Esophagus mucosa (tissue), 1 donor: ENCODE measurements around the gene GNAQ. TPM values are rescaled to one million over a fixed set of nuclear protein-coding genes. Genes with fewer than 3 reads are reported as not detected.

Experiments
- ATAC-seq: fragments of 200-7000 bp; cut with Tn5 transposase; one replicate; pipeline ENCODE4 v1.9.1; 2020
- total RNA-seq: library from RNA; stranded (reverse); gene quantifications from one replicate; pipeline ENCODE4 v1.2.4, GENCODE V29; 2023
- donor health status: DM: yes; HTN: yes; CAD: no.

GNAQ gene
- 28.8 TPM for total RNA-seq

DNA sequence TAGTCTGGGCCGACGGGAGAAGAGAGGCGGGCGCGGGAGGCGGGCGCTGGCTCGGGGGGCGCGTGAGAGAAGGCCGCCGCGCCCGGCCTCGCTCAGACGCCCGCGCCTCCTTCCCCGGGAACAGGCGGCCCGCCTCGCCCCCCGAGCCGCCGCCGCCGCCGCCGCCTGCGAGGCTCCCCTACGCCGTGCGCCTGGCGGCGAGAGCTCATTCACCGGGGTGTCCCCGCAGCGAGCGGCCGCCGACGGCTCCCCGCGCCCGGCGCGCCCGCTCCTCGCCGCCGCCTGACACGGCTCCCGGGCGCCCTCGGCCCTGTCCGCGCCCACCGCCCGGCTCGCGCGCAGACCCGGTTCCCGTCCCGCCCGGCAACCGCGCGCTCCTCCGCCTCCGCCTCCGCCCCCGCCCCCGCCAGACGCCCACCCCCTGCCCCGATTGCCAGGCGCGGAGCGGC lies at the start of gene GNAQ:
Gene GNAQ (minus strand): TSS at position 368 of the 449 bp plus-strand sequence. CDS start 576 bp downstream, outside the sequence.
- ATAC-seq = no peak

DNA sequence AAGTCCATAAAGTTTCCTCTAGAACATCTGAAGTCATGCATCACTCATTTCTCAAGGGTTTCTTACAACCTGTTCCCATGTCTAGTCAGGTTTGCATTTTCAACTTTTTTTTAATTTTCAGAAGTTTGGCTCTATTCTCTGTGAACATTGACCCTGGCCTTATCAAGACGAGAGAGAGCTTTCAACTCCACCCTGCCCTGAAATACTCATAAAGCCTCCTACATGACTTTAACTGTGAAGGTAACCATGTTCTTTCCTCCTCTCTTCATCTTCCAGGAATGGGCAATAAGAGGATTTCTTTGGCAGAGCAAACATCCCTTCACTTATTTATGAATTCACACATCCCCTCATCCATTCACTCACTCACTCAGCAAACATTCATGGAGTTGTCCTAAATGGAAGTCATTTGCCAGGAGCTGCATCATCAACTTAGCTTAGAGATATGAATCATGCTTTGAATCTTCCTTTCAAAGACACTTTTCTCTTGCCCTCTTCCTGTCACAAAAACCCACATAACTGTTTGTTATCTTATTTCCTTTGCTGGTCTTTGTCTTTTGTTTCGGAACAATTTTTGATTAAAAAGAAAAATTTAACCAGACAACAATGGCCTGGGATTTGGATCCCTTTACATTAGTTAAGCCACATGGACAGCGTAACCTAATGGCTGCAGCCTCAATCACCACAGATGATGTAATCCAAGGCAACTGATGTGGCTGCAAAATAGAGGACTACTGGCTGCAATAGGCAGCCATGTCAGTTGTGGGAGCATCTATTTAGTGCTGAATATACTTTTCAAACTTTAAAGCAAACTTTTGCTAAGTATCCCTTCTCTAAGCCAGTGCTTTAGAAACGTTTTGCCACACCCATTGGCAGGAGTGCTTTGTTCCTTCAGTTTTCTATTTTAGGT lies 43.0 kb upstream of the GNAQ start:
- no peak for ATAC-seq

DNA sequence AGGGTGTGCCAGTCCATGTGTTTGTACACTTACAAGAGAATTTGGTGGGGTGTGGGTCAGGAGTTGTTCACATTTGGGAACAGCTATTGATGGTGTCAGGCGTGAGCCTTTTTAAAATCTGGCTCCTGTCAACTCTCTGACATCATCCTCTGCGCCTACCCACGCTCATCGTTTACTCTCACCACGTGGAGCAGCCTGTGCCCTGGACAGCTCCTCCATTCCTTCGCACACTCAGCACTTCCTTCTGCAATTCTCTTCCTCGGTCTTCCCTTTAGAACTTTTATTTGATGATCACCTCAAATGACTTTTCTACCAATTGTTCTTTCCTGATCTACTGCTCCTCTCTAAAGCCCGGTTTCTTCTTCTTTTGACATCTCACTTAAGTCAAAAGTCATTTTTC lies 42.1 kb upstream of the GNAQ start:
- ATAC-seq = no peak

DNA sequence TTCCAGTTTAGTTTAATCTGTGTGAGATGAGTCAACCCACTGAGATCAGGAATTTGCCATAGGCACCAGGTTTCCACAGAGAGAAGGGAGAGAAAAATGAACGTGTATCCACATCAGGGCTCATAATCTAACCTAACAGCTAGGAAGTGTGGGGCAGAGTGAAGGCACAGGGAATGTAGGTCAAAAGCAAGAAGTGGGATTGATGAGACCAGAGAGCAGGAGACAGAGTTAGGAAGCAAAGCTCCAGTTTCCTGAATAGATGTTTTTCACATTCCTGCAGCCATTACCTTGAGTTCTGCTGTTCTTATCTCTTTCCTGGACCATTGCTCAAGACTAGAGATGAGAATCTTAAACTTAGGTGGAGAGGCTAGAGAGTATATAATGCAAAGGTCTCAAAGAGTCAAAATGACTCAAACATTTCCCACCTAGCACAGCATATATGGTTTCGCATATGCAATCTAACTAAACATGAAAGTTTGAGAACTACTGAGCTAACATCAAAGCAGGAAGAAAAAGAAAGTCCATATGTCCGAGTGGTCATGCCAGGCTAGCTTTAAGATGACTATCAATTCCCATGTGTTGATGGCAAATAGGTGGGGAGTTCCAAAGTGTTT lies 41.1 kb upstream of the GNAQ start:
- no peak for ATAC-seq

DNA sequence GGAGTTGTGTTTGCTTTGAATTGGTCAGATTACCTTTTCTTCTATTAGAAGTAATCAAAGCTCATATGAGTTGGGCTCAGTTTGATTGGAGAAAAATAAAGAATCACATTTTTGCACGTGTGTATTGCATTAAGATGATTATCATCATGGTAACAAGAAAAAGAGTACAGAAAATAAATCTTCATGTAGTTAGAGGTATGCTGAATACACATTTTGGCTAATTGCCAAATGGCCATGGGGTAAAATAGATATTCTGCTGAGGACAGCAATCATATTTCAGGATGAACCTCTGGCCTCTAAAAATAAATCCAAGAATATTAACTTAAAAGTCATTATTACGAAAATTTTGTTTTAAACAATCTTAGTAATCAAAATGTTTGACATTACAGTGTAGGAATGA lies 38.9 kb upstream of the GNAQ start:
- ATAC-seq = no peak

DNA sequence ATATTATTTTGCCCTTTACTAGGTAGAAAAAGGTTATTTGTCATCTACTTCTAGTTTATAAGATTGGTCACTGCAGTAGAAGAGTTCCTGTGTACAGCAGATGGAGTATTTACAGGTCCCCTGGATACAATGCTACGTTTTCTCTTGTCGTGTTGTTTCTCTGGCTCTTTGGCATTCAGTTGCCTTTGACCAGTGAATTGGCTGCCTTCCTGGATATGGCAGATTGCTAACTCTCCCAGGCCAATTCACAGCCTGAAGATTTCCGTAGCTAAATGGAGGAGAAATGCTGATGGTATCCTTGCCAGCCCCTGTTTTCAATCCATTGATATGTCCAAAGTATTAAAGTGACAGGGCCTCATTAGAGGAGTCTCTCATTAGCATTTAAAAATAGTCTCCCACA lies 32.5 kb upstream of the GNAQ start:
- no peak for ATAC-seq

DNA sequence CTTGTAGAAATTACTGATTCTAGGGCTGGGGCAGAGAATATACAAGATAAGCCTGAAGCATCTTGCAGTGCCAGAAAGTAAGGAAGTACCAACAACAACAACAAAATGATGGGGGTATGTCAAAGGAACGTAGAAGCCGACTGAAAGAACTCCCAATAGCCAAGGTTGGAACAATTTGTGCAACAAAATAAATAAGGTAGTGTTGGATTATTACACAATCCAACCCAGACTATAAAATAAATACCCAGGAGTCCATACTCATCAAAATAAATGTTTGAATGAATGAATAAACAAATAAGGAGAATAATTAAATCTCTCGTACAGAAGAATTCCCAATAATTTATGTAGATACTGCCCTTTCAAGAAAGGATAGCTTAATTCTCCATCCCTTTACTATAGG lies 31.1 kb upstream of the GNAQ start:
- ATAC-seq = no peak

DNA sequence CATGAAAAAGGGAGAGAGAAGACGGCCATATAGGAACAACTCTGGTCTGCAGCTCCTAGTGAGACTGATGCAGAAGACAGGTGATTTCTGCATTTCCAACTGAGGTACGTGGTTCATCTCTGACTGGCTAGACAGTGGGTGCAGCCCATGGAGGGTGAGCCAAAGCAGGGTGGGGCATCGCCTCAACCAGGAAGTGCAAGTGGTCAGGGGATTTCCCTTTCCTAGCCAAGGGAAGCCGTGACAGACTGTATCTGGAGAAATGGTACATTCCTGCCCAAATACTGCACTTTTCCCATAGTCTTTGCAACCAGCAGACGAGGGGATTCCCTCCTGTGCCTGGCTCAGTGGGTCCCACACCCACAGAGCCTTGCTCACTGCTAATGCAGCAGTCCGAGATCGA lies 22.6 kb upstream of the GNAQ start:
- ATAC-seq = peak; percentile 64

DNA sequence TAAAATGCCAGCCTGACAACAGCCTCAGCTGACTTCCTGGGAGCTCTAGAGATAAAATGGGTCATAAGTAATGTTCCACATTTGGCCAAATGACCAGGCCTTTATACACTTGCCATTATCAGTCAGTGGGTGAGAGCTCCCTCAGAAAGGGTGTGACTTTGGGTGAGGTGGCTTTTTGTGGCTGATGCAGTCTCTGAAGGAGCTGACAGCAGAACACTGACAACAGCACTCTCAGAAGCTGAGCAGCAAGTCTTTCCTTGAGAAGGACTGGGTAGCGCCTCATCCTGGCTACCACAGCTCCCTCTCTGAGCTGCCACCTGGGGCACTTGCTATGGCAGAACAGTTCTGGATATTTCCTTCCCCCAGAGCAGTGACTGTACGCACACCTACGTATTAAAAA lies 22.0 kb upstream of the GNAQ start:
- ATAC-seq = no peak

DNA sequence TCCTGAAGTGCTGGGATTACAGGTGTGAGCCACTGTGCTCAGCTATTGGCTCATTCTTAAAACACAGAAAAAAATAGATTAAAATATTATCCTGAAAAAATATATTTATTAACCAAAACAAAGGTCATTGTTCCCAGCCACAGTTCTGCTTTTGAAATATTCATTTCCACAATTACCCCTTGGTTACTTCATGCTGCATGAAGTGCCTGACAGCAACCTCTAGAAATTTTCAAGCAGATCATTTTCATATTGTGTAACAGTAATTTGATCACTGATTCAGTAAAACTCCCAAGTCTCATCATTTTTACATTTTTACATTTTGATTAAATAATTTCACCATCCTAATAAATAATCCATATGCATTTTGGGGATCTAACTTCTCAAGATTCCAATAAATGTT lies 18.8 kb upstream of the GNAQ start:
- ATAC-seq = no peak

DNA sequence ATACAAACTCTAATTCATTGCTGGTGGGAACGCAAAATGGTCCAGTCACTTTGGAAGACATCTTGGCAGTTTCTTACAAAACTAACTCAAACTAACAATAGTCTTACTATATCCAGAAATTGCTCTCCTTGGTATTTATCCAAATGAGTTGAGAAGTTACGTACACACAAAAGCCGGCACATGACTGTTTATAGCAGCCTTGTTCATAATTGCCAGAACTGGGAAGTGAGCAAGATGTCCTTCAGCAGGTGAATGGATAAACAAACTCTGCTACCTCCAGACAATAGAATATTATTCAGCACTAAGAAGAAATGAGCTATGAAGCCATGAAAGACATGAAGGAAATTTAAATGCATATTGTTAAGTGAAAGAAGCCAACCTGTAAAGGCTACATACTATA lies 17.9 kb upstream of the GNAQ start:
- ATAC-seq = no peak

DNA sequence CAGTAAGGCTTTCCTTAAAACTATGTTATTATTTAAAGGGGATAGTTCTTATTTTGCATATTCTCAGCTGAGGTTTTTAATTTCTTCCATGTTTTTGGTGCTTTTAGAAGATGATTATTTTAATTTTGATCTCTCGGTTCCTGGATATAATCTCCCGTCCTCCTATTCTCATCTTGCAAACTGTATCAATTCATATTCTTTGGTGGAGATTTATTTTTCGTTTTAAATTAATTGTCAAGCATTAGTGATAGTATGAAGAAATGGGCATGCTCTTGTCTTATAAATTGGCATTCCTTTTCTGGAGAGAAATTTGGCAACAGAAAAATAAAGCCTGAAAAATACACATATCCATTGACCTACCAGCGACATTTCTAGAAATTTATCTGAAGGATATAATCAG lies 15.5 kb upstream of the GNAQ start:
- ATAC-seq = no peak

DNA sequence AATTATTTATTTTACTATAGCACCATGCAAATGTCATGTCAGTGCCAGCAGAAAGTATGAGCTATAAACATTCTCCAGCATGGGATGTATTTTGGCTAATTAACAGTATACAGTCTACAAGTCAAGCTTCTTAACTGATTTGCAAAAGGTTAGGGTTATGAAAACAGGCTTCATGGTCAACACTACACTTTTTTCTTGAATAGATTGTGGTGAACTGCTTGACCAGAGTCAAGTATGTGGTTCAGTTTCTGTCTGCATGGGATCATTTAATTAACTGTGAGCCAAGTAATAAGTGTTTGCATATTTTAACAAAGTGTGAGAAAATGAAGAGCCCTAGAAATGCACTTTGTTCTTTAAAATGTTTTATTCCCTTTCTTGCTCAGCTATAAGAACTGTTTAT lies 14.5 kb upstream of the GNAQ start:
- ATAC-seq = no peak

DNA sequence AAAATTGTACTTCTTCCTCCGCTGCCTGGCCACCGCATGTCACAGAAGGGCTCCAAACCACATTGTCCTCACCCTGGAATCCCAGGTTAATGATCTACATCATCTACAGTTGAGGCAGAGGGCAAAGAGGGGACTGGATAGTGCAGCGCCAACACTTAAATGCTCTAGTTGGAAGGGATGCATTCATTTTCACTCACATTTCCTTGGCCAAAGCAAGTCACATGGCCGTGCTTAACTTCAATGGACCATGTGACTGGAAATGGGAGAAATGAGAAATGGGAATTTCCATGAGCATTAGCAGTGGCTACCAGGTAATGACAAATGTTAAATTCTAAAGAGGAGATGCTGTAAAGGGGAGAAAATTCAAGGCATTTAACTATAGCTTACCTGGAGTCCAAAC lies 13.3 kb upstream of the GNAQ start:
- no peak for ATAC-seq

DNA sequence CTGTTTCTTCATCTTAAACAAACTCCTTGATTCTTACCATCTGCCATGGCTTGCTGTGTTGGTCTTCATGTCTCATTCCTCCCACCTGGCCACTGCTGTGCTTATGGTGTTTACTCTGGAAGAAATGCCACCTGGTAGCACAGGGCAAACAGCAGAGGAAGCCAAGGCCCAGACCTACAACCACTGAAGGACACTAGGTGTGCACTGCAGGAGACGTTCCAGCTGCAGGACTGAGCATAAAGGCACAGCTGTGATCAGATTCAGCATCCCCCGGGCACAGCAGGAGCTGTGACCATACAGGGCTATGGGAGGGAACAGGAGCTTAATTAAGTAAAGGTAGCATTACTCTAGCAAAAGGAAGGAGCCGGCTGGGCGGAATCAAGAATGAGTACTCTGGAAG lies 12.6 kb upstream of the GNAQ start:
- no peak for ATAC-seq

DNA sequence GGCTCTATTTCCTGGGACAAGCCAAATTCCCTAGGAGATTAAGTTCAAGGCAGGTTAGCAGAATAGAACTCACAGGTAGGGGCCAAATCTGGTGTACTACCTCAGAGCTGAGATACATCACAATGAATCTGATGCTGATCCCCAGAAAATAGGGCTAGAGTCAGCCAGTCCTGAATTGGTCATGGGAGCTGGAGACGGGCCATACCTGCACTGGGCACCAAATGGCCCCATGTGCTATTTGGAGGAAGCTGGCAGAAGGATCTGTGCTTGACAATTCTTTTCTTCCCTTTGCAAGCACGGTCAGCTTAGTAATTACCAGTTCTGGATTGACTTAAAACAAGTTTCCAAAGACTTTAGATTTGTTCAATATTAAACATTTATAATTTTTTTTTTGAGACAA lies 10.4 kb upstream of the GNAQ start:
- no peak for ATAC-seq

DNA sequence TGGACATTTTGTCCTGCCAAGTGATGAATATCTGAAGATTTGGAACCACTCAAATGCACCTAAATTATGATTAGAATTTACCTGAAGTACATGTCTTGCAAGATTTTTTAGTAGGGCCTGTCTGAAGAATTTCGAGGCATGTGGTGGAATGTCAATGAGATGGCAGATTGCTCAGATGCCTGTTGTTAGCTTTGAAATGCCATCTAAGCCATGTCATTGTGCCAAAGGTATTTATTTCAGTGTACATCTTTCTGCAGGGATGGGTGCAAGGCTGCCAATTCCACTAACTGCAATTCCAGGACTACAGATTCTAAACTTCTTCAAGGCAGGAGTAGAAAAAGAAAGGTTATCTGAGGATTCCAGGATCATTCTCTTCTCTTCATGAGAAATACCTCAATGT lies 9.1 kb upstream of the GNAQ start:
- no peak for ATAC-seq

DNA sequence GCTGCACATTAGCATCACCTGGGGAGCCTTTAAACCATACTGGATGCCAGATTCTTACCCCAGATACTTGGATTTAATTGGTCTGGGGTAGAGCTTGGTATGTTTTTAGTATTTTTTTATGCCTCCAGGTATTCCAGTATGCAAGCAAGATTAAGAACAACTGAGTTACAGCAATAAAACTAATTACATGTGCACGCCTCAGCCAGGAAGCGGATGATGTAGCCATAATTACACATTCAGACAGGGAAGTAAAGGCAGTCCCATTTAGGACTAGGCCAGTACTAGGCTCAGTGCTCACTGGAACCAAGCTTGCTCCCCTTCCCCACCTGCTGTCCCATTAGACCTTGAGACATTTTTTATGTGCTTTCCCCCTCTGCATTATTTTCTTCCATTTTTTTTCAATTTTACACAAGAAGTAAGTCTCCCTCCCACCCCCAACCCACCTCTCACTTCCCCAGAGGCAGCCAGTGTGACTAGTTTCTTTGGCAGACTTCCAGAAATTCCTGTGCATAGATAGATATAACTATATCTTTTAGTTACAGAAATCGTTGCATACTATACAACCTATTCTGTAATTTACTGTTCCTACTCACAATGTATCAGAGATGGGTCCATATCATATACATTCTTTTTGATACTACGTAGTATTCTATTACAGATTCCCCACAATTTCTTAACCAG lies 7.1 kb upstream of the GNAQ start:
- no peak for ATAC-seq

DNA sequence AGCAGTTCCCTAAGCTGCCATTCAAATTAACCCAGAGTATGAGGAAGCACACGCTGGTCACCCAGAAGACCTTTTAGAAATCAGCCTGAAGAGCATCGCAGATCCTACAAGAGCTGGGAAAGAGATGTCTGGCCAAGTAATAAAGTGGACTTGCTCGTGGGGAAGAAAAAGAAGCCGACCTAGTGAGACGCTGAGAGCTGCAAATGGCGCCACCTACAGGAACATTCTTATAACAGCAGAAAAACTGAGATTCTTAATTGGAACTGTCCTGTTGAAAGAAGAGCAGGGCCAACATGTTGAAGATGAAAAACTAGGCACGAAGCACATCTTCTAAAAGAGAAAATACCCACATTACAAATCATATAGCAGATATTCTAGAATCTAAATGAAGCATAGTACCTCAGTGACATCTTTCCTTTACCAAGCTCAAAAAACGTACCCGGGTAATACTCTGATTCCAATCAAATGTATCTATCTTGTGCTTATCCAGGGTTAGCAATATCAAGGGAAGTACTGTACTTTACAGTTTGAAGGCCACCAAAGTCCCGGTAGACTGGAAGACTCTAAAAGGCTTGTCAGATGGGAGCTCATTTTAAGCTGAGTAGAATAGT lies 3.9 kb upstream of the GNAQ start:
- no peak for ATAC-seq

DNA sequence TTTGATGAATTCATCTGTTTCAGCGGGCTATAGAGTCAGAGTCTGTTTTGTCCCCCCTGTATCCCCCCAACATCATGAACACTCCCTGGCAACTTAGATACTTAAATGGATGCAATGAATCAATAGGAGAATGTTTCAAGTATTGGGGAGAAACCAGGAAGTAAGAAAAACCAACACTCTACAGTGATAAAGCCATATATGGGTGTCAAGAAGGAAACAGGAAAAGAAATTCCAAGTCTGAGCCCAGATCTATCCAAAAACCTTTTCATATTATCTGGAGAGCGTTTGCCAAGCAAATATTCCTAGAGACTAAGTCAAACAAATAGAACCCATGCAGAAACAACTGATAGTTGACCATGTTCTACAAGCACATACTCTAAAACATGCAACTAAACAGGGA lies 2.3 kb upstream of the GNAQ start:
- ATAC-seq = no peak

DNA sequence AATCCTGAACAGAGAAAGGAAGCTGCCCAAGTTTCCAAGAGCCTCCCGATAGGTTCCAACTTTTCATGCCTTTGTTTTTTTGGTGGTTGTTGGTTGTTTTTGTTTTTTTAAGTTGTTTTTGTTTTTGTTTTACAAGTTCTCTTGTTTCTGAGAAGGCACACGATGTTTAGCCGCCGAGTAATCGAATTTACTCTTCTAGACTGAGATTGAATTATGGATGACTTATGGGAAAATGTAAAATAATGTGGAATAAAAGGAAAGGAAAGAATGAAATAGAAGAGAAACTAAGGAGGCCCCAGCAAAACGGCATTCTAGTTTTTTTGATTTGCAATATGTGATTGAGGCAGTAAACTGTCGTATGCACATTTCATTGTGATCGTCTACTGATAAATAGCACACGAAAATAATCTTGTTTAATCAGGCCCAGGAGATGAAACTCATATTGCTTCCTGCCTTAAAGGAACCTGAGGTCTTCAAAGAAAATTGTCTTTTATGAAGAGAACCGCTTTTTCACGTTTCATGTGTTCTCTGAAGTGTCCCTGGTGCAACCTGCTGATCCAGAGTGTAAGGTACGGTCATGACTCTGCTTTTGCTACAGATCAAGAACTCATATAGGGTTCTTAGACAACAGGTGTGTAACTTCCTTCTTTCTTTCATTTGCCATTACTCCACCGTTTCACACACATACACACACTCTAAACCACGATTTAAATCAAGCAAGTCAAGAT lies 1.3 kb upstream of the GNAQ start:
- ATAC-seq = peak; percentile 45

DNA sequence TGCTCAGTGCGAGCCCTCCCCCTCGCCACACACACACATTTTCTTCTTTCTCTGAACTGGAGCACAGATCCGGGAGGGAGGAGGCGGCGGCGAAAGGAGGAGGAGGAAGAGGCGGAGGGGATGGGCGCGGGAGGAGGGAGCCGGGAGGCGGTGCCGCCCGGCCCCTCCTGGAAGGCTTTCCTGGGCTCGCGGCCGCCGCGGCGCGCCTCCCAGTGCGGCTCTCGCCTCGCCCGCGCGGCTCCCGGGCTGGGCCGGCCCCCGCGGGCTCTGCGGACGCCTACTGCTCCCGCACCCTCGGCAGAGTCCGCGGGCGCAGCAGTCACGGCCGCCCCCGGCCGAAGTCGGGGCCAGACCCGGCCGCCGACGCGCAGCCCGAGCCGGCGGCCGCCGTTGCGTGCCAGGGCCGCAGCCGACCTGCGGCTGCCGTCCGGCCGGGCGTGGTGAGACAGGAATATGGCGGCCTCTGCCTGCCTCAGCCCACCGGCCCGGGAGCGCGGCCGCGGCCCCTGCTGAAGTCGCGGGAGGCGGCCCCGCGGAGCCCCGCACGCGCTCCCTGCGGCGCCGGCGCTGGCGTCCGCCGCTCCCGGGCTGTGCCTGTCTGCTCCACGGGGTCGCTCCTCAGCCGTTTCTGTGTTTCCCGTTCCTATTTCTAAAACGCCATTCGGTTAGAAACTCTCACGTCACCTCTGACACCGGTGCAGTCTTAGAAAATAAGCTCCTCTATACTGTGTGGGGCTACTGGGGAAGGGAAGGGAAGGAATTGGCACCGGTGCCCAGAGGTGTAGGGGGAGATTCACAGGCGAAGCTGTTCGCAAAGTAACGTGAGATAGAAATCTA lies 500 bp upstream of the GNAQ start:
- ATAC-seq = peak; percentile 94
